Measurements from ENCODE around the gene ZNF268.

Gene ZNF268

DNA sequence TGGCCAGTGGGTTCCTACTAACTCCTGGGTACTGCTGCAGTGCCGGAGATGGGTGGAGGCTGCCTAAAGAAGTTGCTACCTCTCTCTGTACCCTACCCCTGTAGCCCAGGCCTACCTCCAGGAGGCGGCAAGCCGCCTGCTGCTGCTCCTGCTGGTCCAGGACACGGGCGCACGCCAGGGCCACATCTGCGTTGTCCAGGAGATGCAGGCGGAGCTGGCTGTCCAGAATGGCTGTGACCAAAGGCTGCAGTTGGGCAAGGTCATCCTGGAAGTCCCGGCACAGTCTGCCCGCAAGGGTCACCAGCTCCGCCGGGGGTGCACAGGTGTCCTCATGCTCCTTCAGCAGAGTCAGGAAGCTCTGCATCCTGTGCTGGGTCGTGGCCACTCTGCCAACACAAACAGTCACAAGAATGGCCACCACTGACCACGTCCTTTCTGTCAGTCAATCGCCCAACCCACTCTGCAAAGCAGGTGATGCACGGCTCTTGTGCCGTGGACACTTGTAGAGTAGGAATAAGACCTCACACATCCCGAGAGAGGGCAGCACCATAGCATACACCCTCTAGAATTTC is 52.8 kb downstream of the ZNF268 start:
- no peak overlapping the region for H2AFZ ChIP-seq (ENCODE audit: low read depth, low read length)
- no peak overlapping the region for H3K4me2 ChIP-seq (ENCODE audit: insufficient read depth, low read length)
- H3K9ac ChIP-seq (ENCODE audit: low read depth, low read length) = no peak overlapping the region
- no peak overlapping the region for H3K27ac ChIP-seq (ENCODE audit: low read length)
- ATAC-seq (ENCODE audit: insufficient read depth, low read depth) = no peak
- H3K27me3 ChIP-seq (ENCODE audit: insufficient read depth, low read length, poor library complexity) = no peaks in the 10 kb centered on the region
- DNase-seq = no peak
- no peaks in the 10 kb centered on the region for H3K4me1 ChIP-seq (ENCODE audit: insufficient read depth, low read length)
- H3K79me2 ChIP-seq (ENCODE audit: insufficient read depth, low read length) = no peaks in the 10 kb centered on the region
- H4K20me1 ChIP-seq (ENCODE audit: insufficient read depth, low read length) = no peaks in the 10 kb centered on the region
- H3K9me3 ChIP-seq (ENCODE audit: insufficient read depth, low read length, severe bottlenecking) = peaks cover 35% of the 10 kb centered on the region
- no peak overlapping the region for H3K4me3 ChIP-seq (ENCODE audit: low read depth in 1 of 2, low read length in 2 of 2)
- no peaks in the 10 kb centered on the region for H3K36me3 ChIP-seq (ENCODE audit: insufficient read depth, low read length)
- TF ChIP-seq EZH2 (IDR thresholded peaks at IDR 0.05; ENCODE audit: borderline replicate concordance, low read depth, low read length, severe bottlenecking) (no peak), CTCF (IDR thresholded peaks at IDR 0.05; ENCODE audit: borderline replicate concordance, extremely low read depth, low read length, poor library complexity, severe bottlenecking) (no peak)

GRCh38 chr12:133234971-133235370 is 53.7 kb downstream of the ZNF268 start:
- no peak overlapping the region for H3K27ac ChIP-seq (ENCODE audit: low read length)
- H2AFZ ChIP-seq (ENCODE audit: low read depth, low read length) = no peak overlapping the region
- H3K9ac ChIP-seq (ENCODE audit: low read depth, low read length) = no peak overlapping the region
- H3K36me3 ChIP-seq (ENCODE audit: insufficient read depth, low read length) = no peaks in the 10 kb centered on the region
- no peak for ATAC-seq (ENCODE audit: insufficient read depth, low read depth)
- no peak overlapping the region for H3K4me3 ChIP-seq (ENCODE audit: low read depth in 1 of 2, low read length in 2 of 2)
- H3K9me3 ChIP-seq (ENCODE audit: insufficient read depth, low read length, severe bottlenecking) = peaks cover 40% of the 10 kb centered on the region
- no peaks in the 10 kb centered on the region for H3K27me3 ChIP-seq (ENCODE audit: insufficient read depth, low read length, poor library complexity)
- H3K4me1 ChIP-seq (ENCODE audit: insufficient read depth, low read length) = no peaks in the 10 kb centered on the region
- H3K4me2 ChIP-seq (ENCODE audit: insufficient read depth, low read length) = no peak overlapping the region
- no peak for TF ChIP-seq EZH2 (IDR thresholded peaks at IDR 0.05; ENCODE audit: borderline replicate concordance, low read depth, low read length, severe bottlenecking)
- TF ChIP-seq CTCF (IDR thresholded peaks at IDR 0.05; ENCODE audit: borderline replicate concordance, extremely low read depth, low read length, poor library complexity, severe bottlenecking) = no peak
- H4K20me1 ChIP-seq (ENCODE audit: insufficient read depth, low read length) = no peaks in the 10 kb centered on the region
- no peaks in the 10 kb centered on the region for H3K79me2 ChIP-seq (ENCODE audit: insufficient read depth, low read length)
- no peak for DNase-seq

- Histone ChIP-seq H3K27ac (ENCODE audit: low read length) (no peak within 1 kb of the TSS), H3K79me2 (ENCODE audit: insufficient read depth, low read length) (no peaks in the 10 kb centered on the region), H4K20me1 (ENCODE audit: insufficient read depth, low read length) (no peaks in the 10 kb centered on the region), H3K36me3 (ENCODE audit: insufficient read depth, low read length) (no peaks in the 10 kb centered on the region), H3K27me3 (ENCODE audit: insufficient read depth, low read length, poor library complexity) (no peaks in the 10 kb centered on the region), H3K9me3 (ENCODE audit: insufficient read depth, low read length, severe bottlenecking) (peaks cover 42% of the 10 kb centered on the region), H3K9ac (ENCODE audit: low read depth, low read length) (no peak within 1 kb of the TSS), H2AFZ (ENCODE audit: low read depth, low read length) (no peak within 1 kb of the TSS), H3K4me1 (ENCODE audit: insufficient read depth, low read length) (no peaks in the 10 kb centered on the region), H3K4me3 (ENCODE audit: low read depth in 1 of 2, low read length in 2 of 2) (no peak within 1 kb of the TSS), H3K4me2 (ENCODE audit: insufficient read depth, low read length) (no peak within 1 kb of the TSS)
- DNase-seq = no peak
- no peak for ATAC-seq (ENCODE audit: insufficient read depth, low read depth)
- TF ChIP-seq CTCF (IDR thresholded peaks at IDR 0.05; ENCODE audit: borderline replicate concordance, extremely low read depth, low read length, poor library complexity, severe bottlenecking) (no peak), EZH2 (IDR thresholded peaks at IDR 0.05; ENCODE audit: borderline replicate concordance, low read depth, low read length, severe bottlenecking) (no peak)
Measured at GRCh38 chr12:133235401-133236112, 54.3 kb downstream of the ZNF268 start, which contains the start of gene ANHX. TSS of gene ANHX (minus strand) at chr12:133235877. CDS start at chr12:133234356, 1,521 bp downstream.

Measured in DND-41 (cell line).